ENCODE data around the gene AGPS. TPM values are rescaled to one million over a fixed set of nuclear protein-coding genes. Genes with fewer than 3 reads are reported as not detected.

Gene AGPS
- total RNA-seq, 2 donors from 2014 or later, result 38.8 to 44.6 TPM

DNA sequence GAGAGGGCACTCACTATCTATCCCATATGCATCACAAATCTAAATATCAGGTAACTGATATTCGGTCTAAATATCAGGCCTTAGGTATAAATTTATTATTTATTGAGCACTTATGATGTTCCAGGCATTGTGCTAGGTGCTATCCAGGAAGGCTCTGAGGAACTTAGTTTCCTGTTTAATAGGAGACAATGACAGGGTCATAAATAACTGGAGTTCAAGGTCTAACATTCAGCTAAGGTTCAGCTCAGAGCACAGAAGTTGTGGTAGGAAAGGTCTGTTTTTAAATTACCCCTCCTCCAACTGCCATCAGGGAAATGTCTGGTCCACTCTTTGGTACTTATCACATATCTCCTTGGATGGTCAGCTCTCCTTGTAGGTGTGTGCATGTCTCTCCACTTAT is 193.6 kb downstream of the AGPS start:
- Mint-ChIP-seq H3K27me3 (ENCODE audit: low read depth) (peaks cover 12% of the 10 kb centered on the region), H3K27ac (no peak overlapping the region), H3K4me1 (ENCODE audit: low read depth) (peaks cover 5% of the 10 kb centered on the region), H3K9me3 (peaks cover 0 to 3% of the 10 kb centered on the region in 2 donors), H3K4me3 (no peak overlapping the region), H3K36me3 (ENCODE audit: insufficient read depth in 2 of 2) (no peaks in the 10 kb centered on the region)
- DNase-seq, result no peak
- no peak for ATAC-seq (replicated peaks in 1 of 2)

GRCh38 chr2:177587371-177587770 is 194.8 kb downstream of the AGPS start:
- H3K4me1 Mint-ChIP-seq (ENCODE audit: low read depth), result peaks cover 5% of the 10 kb centered on the region
- H3K27me3 Mint-ChIP-seq (ENCODE audit: low read depth), result peaks cover 12% of the 10 kb centered on the region
- DNase-seq, result no peak
- no peak overlapping the region for H3K27ac Mint-ChIP-seq
- no peak overlapping the region for H3K4me3 Mint-ChIP-seq
- ATAC-seq (replicated peaks in 1 of 2), result no peak
- no peaks in the 10 kb centered on the region for H3K36me3 Mint-ChIP-seq (ENCODE audit: insufficient read depth in 2 of 2)
- no peaks in the 10 kb centered on the region for H3K9me3 Mint-ChIP-seq

DNA sequence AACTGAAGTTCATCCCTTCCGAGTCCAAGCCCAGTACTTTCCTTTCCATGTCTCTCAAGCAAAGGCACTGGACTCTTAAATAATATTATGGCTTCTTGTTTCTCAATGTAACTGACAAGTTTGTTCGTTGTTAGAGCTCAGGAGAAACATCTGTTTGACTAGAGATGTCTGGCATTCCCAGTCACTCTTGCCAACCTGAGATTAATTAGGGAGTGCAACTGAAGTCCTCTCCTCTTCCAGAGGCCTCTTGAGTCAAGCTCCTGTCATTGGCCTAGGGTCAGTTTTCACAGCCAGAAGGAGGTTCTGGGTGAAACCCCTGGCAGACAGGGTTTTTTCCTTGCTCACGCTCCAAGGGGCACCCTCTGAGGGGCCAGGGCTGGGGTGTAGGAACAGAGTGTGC is 196.1 kb downstream of the AGPS start:
- ATAC-seq (replicated peaks in 1 of 2) (no peak), DNase-seq (no peak)
- Mint-ChIP-seq H3K4me3 (no peak overlapping the region), H3K27ac (no peak overlapping the region), H3K27me3 (ENCODE audit: low read depth) (peaks cover 12% of the 10 kb centered on the region), H3K9me3 (no peaks in the 10 kb centered on the region), H3K4me1 (ENCODE audit: low read depth) (peaks cover 5% of the 10 kb centered on the region), H3K36me3 (ENCODE audit: insufficient read depth in 2 of 2) (no peaks in the 10 kb centered on the region)

DNA sequence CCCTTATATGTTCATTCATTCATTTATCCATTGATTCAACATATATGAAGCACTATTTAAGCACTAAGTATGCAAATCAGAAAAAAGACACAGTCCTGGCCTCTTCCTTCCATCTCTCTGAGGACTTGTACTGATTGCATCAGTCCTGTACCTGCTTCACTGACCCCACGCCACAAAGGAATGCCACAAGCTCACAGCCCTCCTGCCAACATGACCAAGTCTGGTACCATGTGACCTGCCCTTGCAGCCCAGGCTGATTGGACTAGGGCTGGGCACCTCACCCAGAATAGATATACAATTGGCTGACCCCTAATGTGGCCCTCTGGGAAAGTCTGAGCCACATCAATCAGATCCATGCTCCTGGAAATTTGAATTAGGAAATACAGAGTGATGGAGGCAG is 196.6 kb downstream of the AGPS start:
- Mint-ChIP-seq H3K36me3 (ENCODE audit: insufficient read depth in 2 of 2) (no peaks in the 10 kb centered on the region), H3K4me3 (no peak overlapping the region), H3K27me3 (ENCODE audit: low read depth) (peaks cover 12% of the 10 kb centered on the region), H3K4me1 (ENCODE audit: low read depth) (peaks cover 5% of the 10 kb centered on the region), H3K27ac (no peak overlapping the region), H3K9me3 (no peaks in the 10 kb centered on the region)
- DNase-seq, result no peak
- ATAC-seq (replicated peaks in 1 of 2), result no peak

GRCh38 chr2:177592397-177592796 is 199.8 kb downstream of the AGPS start:
- Mint-ChIP-seq H3K36me3 (ENCODE audit: insufficient read depth in 2 of 2) (no peaks in the 10 kb centered on the region), H3K9me3 (no peaks in the 10 kb centered on the region), H3K27ac (no peak overlapping the region), H3K4me3 (no peak overlapping the region), H3K4me1 (ENCODE audit: low read depth) (no peaks in the 10 kb centered on the region), H3K27me3 (ENCODE audit: low read depth) (peaks cover 12% of the 10 kb centered on the region)
- DNase-seq (no peak), ATAC-seq (replicated peaks in 1 of 2) (no peak)

DNA sequence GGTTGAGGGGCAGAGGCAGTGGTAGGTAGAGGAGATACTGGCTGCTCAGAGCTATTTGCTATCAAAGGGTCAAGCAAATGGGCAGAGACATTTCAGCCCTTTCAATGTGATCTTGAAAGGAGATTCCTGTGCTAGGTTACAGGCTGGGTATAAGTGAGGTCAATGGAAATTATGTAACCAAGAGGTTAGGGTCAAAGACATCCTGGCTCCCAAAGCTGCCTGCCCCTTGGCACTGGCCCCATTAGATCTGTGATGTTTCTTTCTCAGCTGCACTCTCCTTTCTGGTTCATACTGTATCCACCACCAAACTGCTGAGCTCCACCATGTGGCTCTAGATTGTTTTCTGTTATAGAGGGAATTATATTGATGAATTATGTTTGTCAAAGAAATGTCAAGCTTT is 200.4 kb downstream of the AGPS start:
- ATAC-seq (replicated peaks in 1 of 2) (no peak), DNase-seq (no peak)
- Mint-ChIP-seq H3K27ac (no peak overlapping the region), H3K4me1 (ENCODE audit: low read depth) (no peaks in the 10 kb centered on the region), H3K4me3 (no peak overlapping the region), H3K36me3 (ENCODE audit: insufficient read depth in 2 of 2) (no peaks in the 10 kb centered on the region), H3K9me3 (no peaks in the 10 kb centered on the region), H3K27me3 (ENCODE audit: low read depth) (peaks cover 12% of the 10 kb centered on the region)

DNA sequence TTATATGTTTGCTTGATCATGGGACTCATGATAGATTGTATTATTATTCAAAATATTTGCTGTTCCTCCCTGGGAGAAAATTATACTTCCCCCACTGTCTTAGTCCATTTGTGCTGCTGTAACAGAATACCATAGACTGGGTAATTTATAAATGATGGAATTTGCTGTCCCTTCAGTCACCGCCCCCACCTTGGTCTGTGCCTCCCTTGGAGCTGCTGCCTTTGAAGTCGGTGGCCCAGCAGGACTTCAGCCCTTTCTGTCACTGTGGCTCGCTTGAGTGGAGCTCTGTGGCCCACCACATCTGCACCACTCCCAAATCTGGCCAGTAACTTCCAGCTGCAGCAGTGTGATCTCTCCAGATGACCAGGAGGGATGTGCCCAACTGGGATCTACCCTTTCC is 200.8 kb downstream of the AGPS start:
- no peak for DNase-seq
- no peak for ATAC-seq (replicated peaks in 1 of 2)
- Mint-ChIP-seq H3K9me3 (no peaks in the 10 kb centered on the region), H3K4me1 (ENCODE audit: low read depth) (no peaks in the 10 kb centered on the region), H3K4me3 (no peak overlapping the region), H3K27ac (no peak overlapping the region), H3K36me3 (ENCODE audit: insufficient read depth in 2 of 2) (no peaks in the 10 kb centered on the region), H3K27me3 (ENCODE audit: low read depth) (peaks cover 12% of the 10 kb centered on the region)

Other genes starting within 250 kb of the AGPS start
- gene HNRNPA3, start 180.0 kb upstream of the AGPS start, total RNA-seq, result 100 to 1,000 TPM; 140 to 148 TPM
- gene NFE2L2, start 128.0 kb upstream of the AGPS start, total RNA-seq, result 10 to 100 TPM; 74.6 to 81.4 TPM